ENCODE measurements around the gene TMEM198. TPM values are rescaled to one million over a fixed set of nuclear protein-coding genes. Genes with fewer than 3 reads are reported as not detected.

Gene TMEM198
- total and polyA plus RNA-seq, 7 donors = 0.61 to 3.7 (median 2.1) TPM

DNA sequence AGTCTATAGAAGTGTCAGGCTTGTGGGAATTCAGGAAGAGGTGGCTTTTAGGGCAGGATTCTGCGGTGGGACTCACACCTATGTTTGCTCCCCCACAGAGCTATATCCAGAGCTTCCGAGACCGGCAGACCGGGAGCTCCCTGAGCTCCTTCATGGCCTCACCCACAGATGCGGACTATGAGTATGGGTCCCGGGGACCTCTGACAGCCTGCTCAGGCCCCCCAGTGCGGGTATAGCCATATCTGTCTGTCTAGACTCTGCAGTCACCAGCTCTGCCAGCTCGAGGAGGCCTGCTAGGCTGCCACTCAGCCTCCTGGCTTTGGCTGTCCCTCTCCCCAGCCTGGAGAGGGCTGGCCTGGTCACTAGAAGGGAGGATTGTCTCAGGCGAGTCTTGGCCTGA, 5.8 kb downstream of the TMEM198 start:
- WGBS, 3 donors = 86 to 89% (median 89%) methylated on average over 9 of the region's 9 CpGs
- Histone ChIP-seq H3K36me3 (ENCODE audit: insufficient read depth in 1 of 2, low read depth in 1 of 2) (no peaks in the 10 kb centered on the region), H3K27ac (no peak overlapping the region), H3K4me1 (peaks cover 12% of the 10 kb centered on the region), H3K27me3 (ENCODE audit: insufficient read depth in 3 of 3, low read length in 2 of 3) (no peaks in the 10 kb centered on the region), H3K4me3 (no peak overlapping the region), H3K9me3 (no peaks in the 10 kb centered on the region)
- no peak for ATAC-seq
- DNase-seq = no peak
- TF ChIP-seq, protein P1, sequence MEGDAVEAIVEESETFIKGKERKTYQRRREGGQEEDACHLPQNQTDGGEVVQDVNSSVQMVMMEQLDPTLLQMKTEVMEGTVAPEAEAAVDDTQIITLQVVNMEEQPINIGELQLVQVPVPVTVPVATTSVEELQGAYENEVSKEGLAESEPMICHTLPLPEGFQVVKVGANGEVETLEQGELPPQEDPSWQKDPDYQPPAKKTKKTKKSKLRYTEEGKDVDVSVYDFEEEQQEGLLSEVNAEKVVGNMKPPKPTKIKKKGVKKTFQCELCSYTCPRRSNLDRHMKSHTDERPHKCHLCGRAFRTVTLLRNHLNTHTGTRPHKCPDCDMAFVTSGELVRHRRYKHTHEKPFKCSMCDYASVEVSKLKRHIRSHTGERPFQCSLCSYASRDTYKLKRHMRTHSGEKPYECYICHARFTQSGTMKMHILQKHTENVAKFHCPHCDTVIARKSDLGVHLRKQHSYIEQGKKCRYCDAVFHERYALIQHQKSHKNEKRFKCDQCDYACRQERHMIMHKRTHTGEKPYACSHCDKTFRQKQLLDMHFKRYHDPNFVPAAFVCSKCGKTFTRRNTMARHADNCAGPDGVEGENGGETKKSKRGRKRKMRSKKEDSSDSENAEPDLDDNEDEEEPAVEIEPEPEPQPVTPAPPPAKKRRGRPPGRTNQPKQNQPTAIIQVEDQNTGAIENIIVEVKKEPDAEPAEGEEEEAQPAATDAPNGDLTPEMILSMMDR (IDR thresholded peaks at IDR 0.05) = no peak
- intact Hi-C loops (cut with DNase I) = loop anchor here in 1 of 2 donors (10.0 kb wide), 1 partner anchor 375 kb away; the partner anchor contains the start of genes CNPPD1, RETREG2 and SLC23A3

DNA sequence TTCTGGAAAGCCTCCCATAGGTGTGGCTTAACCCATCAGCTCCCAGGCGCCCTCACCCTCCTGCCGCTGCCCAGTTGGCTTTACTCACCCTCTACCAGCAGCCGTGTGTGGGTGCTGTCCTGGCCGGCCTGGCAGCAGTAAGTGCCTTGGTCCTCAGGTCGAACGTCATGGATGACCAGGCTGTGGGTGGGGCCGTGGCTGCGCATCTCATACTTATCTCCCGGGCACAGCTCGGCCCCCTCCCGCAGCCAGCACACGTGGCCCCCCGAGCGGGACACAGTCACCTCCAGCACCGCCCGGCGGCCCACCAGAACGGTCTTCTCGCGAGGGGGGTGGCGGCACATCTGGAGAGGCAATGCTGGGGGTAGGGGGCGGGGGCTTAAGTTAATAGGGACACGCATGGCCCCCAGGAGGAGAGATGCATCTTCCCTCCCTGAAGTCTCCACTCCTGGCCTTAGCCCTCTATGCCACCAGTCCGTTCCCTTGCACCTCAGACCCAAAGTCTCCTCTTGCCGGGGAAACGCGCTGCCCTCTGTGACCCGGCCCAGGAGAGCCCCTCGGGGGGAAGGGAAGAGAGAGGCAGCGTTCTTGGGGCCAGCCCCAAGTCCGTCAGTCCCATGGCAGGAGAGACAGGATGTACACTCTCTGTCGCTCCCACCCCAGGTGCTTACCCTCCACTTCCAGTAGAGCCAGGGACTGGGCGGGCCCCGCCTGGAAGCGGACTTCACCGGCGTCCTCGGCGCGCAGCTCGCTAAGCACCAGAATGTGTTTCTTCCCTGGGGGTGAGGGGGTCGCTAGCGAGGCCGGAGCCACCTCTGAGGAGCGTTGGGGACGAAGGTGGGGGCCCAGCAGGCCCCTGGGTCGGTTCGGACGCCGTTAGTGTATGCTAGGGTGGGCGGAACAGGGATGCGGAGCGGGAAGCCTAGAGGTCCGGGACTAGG, 7.9 kb downstream of the TMEM198 start:
- Histone ChIP-seq H3K4me1 (peaks cover 10% of the 10 kb centered on the region), H3K27ac (no peak overlapping the region), H3K9me3 (no peaks in the 10 kb centered on the region), H3K27me3 (ENCODE audit: insufficient read depth in 3 of 3, low read length in 2 of 3) (no peaks in the 10 kb centered on the region), H3K36me3 (ENCODE audit: insufficient read depth in 1 of 2, low read depth in 1 of 2) (peaks cover 0 to 15% of the 10 kb centered on the region in 2 donors), H3K4me3 (peak overlapping the region; percentile 72)
- ATAC-seq (peak in 3 of 4 donors; percentile 1 to 3 (median 1)), DNase-seq (no peak)
- 26 to 34% (median 29%) methylated on average over 52 to 54 of the region's 54 CpGs for WGBS, 3 donors
- TF ChIP-seq, protein P1 (IDR thresholded peaks at IDR 0.05) = no peak
- intact Hi-C loops (cut with DNase I) = no loop called here

DNA sequence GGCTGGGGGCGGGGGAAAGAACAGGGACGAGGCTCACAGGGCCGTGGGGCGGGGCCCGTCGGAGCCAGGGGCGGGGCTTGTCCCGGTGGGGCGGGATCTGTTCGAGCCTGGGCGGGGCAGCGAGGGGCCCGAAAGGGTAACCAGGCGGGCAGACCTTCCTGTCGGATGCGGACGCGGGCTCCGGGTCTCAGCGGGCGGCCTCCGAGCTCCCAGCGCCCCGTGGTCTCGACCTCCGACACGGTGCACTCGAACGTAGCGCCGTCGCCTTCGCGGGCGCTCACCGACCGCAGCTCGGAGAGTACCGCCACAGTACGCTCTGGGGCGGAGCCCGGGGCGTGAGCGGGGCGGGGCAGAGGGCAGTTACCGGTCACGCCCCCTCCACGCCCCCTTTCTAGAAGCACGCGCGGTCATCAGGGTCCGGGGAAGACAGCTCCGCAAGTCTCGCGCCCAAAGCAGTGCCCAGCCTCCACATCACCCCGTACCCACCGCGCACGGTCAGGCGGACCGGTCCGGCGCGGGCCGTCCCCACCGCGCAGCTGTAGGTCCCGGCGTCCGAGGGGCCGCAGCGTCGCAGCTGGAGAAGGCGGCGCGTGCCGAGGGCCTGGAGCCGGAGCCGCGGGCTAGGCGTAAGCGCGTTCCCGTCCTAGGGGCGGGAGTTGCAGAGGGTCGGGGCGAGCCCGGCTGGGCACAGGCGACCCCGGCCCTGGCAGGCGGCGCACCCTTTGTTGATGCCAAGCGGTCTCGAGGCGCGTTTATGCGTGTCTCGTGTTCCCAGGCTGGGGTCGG, 8.7 kb downstream of the TMEM198 start:
- peak overlapping the region; percentile 72 for H3K4me3 ChIP-seq
- DNase-seq = peak; percentile 86 to 91
- peaks cover 0 to 23% of the 10 kb centered on the region in 2 donors for H3K36me3 ChIP-seq (ENCODE audit: insufficient read depth in 1 of 2, low read depth in 1 of 2)
- H3K9me3 ChIP-seq = no peaks in the 10 kb centered on the region
- intact Hi-C loops (cut with DNase I) = no loop called here
- peak overlapping the region; percentile 41 for H3K27ac ChIP-seq
- peaks cover 10% of the 10 kb centered on the region for H3K4me1 ChIP-seq
- H3K27me3 ChIP-seq (ENCODE audit: insufficient read depth in 3 of 3, low read length in 2 of 3) = no peaks in the 10 kb centered on the region
- WGBS, 3 donors = 2 to 7% (median 3%) methylated on average over 77 to 99 of the region's 99 CpGs
- TF ChIP-seq, protein P1 (IDR thresholded peaks at IDR 0.05) = no peak
- peak; percentile 88 to 95 (median 90) for ATAC-seq

DNA sequence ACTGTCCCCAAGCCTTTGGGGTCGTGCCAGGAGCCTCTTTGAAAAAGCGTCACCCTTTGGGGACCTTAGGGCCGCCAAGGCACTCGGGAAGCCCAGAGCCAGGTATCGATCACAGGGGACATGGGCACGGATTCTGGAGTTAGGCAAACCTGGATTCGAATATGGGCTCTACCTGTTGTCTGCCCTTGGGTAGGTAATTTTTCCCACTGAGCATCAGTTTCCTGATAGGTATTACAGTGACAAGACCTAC, 9.3 kb downstream of the TMEM198 start:
- TF ChIP-seq, protein P1 (IDR thresholded peaks at IDR 0.05) = no peak
- intact Hi-C loops (cut with DNase I) = no loop called here
- Histone ChIP-seq H3K27ac (no peak overlapping the region), H3K4me3 (peak overlapping the region; percentile 72), H3K27me3 (ENCODE audit: insufficient read depth in 3 of 3, low read length in 2 of 3) (no peaks in the 10 kb centered on the region), H3K9me3 (no peaks in the 10 kb centered on the region), H3K4me1 (peaks cover 10% of the 10 kb centered on the region), H3K36me3 (ENCODE audit: insufficient read depth in 1 of 2, low read depth in 1 of 2) (peaks cover 0 to 28% of the 10 kb centered on the region in 2 donors)
- WGBS, 3 donors = 27 to 34% (median 28%) methylated on average over 7 of the region's 7 CpGs
- no peak for ATAC-seq
- no peak for DNase-seq

All from psoas muscle (tissue), 8 donors.